Measurements from ENCODE around the gene MYL9.

MYL9 gene

DNA sequence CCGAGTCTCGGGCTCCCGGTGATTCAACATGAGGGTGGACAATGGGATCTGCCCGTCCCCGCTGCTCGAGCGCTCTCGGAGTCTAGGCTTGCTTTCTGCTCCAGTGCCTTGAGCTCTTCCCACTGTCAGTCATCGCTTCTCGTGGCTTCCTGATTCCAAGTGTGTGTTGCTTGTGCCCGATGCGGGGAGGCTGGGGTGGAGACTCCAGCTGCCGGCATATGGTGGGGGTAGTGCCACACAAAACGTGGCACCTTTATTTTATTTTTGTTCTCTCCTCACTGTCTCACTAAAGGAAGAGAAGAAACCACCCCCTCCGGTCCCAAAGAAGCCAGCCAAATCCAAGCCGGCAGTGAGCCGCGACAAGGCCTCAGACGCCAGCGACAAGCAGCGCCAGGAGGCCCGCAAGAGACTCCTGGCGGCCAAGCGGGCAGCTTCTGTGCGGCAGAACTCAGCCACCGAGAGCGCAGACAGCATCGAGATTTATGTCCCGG lies 14.8 kb upstream of the MYL9 start:
- no peak for DNase-seq

GRCh38 chr20:36527331-36528125 lies 13.8 kb upstream of the MYL9 start:
- no peak for DNase-seq

DNA sequence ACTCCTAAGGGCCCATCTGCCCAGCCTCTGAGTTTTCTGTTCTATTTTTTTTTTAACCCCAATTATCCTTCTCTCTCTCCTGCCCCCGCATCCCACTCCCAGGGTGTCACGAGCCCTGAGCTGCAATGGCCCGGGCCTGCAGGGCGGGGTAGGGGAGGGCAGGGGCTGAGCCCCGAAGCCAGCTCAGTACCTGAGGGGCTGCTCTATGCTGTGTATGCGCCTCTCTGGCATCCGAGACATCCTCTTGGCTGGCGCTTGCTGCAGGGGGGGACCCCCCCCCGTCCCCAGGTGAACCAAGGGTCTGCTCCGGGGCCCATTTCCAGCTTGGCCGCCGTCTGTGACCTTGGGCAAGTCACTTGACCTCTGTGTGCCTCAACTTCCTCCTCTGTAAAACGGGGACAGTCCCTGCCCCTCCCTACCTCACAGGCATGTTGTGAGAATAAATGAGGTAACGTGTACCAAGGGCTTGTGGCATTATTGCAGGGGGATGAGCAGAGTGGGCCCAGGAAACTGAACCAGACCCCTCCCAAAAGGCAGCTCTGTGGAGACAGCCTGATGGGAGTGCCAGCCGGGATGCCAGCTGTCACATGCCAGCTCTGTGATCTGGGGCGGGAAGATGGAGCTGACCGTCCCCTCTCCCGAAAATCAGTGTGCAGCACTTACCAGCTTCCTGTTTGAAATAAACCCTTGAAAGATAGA lies 13.0 kb upstream of the MYL9 start:
- no peak for DNase-seq

DNA sequence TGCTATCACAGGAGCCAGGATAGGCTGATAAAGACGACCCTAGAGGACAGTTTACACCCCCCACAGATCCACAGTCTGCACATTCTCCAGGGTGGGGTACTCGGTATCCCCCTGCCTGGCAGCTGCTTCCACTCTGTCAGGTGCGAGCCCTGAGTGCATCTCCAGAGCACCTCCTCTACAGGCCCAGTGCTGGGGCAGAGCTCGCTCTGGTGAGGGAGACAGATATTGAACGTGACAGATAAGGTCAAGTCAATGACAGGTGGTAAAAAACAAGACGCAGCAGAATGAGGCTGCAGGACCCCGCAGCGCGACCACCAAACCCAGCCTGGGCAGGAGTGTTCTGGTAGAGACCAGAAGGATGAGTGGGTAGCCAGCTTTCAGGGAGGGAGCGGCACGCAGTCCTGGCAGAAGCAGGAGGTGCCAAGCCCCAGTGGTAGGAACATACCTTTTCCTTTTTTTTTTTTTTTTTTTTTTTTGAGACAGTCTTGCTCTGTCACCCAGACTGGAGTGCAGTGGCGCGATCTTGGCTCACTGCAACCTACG lies 12.4 kb upstream of the MYL9 start:
- DNase-seq: no peak

DNA sequence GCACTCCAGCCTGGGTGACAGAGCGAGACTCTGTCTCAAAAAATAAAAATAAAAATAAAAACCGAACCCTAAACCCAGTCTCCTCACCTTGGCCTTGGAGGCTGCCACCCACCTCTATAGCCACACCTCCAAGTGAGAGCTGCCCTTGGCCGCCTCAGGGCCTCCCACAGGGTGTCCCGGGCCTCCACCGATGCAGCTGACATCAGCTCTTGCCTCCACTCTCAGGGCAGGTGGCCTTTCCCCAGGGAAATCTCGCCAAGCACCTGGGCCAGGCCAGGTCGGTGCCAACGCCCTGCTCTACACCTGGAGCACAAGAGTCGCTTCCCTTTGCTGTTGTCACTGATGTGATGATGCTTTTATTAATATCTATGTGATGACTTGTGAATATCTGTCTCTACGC lies 8.9 kb upstream of the MYL9 start:
- no peak for DNase-seq

- DNase-seq: no peak
Measured at GRCh38 chr20:36532822-36533221, 8.5 kb upstream of the MYL9 start.

- no peak for DNase-seq
Measured at GRCh38 chr20:36538026-36538722, 3.1 kb upstream of the MYL9 start.

- DNase-seq: no peak
Measured at GRCh38 chr20:36540551-36541211, 638 bp upstream of the MYL9 start.

DNA sequence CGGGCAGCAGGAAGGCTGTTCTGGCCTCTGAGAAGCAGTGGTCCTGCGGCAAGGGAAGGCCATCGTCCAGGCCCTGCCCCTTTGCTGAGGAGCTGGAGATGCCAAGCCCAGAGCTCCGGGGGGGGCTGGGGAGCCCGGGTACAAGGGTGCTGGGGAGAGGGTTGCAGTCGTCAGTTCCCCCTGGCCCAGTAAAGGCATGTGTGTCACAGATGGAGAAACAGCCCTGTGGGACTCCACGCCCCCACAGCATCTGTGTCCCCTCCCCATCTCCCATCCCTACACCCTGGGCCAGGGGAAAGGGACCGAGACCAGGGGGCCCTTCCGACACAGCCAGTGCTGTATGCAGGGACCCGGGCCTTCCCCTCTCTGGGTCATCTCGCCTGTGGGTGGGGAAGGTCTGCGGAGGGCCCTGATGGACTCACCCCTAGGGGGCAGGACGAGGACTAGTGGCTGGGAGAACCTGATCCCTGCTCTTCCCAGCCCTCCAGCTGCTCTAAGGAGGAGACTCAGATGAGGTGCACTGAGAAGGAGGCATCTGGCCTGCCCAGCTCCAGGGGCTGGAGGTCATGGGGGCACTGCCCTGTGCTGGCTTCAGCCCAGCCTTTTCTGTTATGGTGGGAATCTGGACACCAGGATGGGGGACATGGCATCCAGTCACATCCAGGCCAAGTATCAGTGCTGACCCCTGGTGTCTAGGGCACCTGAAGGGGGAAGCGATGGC lies 609 bp downstream of the MYL9 start:
- DNase-seq: no peak

GRCh38 chr20:36542516-36543183 lies 1.3 kb downstream of the MYL9 start:
- DNase-seq: no peak

GRCh38 chr20:36543184-36544133 lies 2.1 kb downstream of the MYL9 start:
- no peak for DNase-seq

DNA sequence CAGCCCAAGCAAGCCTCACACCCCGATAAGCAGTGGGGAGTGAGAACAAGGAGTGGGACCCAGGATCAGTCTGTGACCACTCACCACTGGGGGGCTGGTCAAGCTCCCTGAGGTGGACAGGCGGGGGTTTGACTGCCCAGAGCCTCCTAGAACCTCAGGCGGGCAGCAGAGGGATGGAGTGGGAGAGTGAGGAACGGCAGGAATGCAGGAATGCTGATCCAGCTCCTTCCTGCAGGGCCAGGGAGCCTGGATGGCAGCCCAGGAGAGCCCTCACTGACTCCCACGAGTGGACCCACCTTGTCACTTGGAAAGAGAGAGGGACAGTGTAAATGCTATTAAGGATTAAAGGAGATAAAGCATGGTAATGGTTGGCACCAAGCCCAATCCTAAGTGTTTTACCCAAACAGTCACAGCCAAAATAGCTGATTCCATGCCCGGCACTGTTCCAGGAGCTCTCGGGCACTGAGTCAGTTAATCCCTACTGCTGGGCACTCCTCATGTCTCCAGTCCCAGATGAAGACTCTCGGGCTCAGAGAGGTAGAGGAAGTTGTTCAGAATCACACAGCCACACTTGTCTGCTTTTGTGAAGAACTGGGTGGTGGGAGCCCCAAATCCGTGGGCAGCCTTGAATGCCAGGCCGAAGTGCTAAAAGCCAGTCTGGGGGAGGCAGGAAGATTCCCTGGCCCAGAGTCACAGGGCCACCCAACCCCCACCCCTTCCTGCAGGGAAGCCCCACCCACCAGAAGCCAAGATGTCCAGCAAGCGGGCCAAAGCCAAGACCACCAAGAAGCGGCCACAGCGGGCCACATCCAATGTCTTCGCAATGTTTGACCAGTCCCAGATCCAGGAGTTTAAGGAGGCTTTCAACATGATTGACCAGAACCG lies 3.1 kb downstream of the MYL9 start:
- no peak for DNase-seq

GRCh38 chr20:36546111-36546736 lies 4.9 kb downstream of the MYL9 start:
- DNase-seq: no peak

DNA sequence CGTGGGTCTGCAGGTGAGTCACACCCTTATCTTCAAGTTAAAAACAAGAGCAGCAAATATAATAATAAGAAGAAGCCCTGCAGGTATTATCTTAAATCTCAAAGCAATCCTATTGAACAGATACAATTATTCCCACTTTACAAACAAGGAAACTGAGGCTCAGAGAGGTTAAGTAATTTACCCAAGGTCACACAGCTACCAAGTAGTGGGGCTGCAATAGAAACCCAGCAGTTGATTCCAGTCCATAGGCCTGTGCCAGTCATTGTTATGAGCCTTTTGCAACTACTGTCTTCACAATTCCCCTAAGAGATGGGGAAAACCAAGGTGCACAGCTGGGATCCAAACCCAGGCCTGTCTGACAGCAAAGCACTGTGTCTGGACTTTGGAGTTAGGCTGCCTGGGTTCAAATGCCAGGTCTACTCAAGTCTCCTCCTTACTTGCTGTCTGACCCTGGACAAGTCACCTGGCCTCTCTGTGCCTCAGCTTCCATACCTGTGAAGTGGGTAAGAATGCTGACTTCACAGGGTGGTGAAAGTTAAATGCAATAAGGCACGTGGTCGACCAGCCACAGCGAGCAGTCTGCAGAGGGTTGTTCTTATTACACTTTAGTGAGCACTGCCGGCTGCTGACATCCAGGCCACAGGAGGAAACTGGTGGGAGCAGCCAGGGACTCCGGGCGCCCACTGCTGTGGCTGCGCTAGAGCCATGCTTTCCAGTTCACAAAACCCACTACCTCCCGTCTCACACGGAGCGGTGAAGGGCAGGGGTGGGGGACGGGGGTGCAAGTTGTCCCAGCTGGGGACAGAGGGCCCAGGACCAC lies 6.1 kb downstream of the MYL9 start:
- DNase-seq: no peak

- no peak for DNase-seq
Measured at GRCh38 chr20:36548006-36548315, 6.6 kb downstream of the MYL9 start.

DNA sequence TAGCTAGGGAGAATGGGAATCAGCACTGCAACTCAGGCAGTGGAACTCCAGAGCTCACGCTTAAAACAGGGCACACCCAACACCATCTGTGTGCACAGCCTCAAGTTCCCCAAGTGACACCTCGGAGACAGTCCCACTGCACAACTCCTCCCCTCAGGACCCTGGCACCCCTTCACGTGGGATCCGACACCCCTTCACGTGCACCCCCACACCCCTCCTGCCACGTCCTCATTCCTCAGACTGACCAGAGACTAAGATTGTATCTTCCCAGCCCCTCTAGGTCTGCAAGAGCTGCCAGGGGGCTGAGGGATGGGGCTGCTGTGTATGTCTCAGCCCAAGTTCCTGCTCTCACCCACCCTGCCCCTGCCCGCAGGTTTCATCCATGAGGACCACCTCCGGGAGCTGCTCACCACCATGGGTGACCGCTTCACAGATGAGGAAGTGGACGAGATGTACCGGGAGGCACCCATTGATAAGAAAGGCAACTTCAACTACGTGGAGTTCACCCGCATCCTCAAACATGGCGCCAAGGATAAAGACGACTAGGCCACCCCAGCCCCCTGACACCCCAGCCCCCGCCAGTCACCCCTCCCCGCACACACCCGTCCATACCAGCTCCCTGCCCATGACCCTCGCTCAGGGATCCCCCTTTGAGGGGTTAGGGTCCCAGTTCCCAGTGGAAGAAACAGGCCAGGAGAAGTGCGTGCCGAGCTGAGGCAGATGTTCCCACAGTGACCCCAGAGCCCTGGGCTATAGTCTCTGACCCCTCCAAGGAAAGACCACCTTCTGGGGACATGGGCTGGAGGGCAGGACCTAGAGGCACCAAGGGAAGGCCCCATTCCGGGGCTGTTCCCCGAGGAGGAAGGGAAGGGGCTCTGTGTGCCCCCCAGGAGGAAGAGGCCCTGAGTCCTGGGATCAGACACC lies 7.6 kb downstream of the MYL9 start:
- DNase-seq: no peak

GRCh38 chr20:36549628-36549941 lies 8.3 kb downstream of the MYL9 start:
- DNase-seq: no peak
